Lung (tissue), 12 donors: ENCODE measurements around the gene REEP1. TPM values are rescaled to one million over a fixed set of nuclear protein-coding genes. Genes with fewer than 3 reads are reported as not detected.

Source experiments
- ATAC-seq: fragments of 200-7000 bp; cut with Tn5 transposase; one replicate; pipeline ENCODE4 v1.9.1; 2020; ENCODE audit warnings: moderate number of reproducible peaks; ENCODE audit not compliant: insufficient read depth, low FRiP score
- DNase-seq, 3 donors: peaks; one replicate each; pipeline ENCODE4 v3.0.0-alpha.2; 2013 to 2017
- H3K27ac ChIP-seq, 2 donors: one replicate each; pipeline ENCODE4 v1.5.1; 2013; ENCODE audit warnings: mild to moderate bottlenecking in 2 of 2, moderate library complexity in 2 of 2, control low read depth in 1 of 2, inconsistent platforms in 1 of 2, low read depth in 1 of 2, low read length in 1 of 2
- H3K27me3 ChIP-seq, 3 donors: one replicate each; pipeline ENCODE4 v1.5.1; 2013; ENCODE audit warnings: low read length in 2 of 3; ENCODE audit not compliant: control insufficient read depth in 3 of 3, insufficient read depth in 3 of 3
- H3K36me3 ChIP-seq, 4 donors: one replicate each; pipeline ENCODE4 v1.5.1; 2013; ENCODE audit warnings: low read length in 4 of 4, mild to moderate bottlenecking in 1 of 4, moderate library complexity in 1 of 4; ENCODE audit not compliant: control insufficient read depth in 4 of 4, insufficient read depth in 4 of 4
- H3K4me1 ChIP-seq, 5 donors: one replicate each; pipeline ENCODE4 v1.5.1; 2013; ENCODE audit warnings: low read length in 5 of 5, mild to moderate bottlenecking in 2 of 5, moderate library complexity in 1 of 5; ENCODE audit not compliant: control insufficient read depth in 5 of 5, insufficient read depth in 5 of 5
- H3K4me3 ChIP-seq: one replicate; pipeline ENCODE4 v1.5.1; 2013; ENCODE audit warnings: mild to moderate bottlenecking, control low read depth, moderate library complexity
- H3K9ac ChIP-seq, 2 donors: one replicate each; pipeline ENCODE4 v1.5.1; 2013; ENCODE audit warnings: low read length in 2 of 2, control low read depth in 1 of 2; ENCODE audit not compliant: insufficient read depth in 1 of 2
- H3K9me3 ChIP-seq, 4 donors: one replicate each; pipeline ENCODE4 v1.5.1; 2013; ENCODE audit warnings: low read length in 3 of 4, mild to moderate bottlenecking in 1 of 4, moderate library complexity in 1 of 4; ENCODE audit not compliant: control insufficient read depth in 4 of 4, insufficient read depth in 3 of 4
- CTCF ChIP-seq: IDR thresholded peaks from 2 replicates; pipeline ENCODE4 v1.5.1; 2012; ENCODE audit warnings: mild to moderate bottlenecking; ENCODE audit errors: control extremely low read depth, extremely low read depth
- WGBS, 2 donors: extraction: QIAGEN DNeasy Blood & Tissue Kit; methylation state at CpG; one replicate each; pipeline ENCODE4 v1.1.7; 2013; 5-methylcytosine and 5-hydroxymethylcytosine counted together
- polyA plus RNA-seq, 2 donors: library from polyadenylated mRNA; stranded (reverse); fragments of 200-250 nt; gene quantifications; one replicate each; pipeline ENCODE4 v1.2.1, GENCODE V29; 2013
- total RNA-seq, 2 donors: library from RNA; depleted of rRNA in 1 of 2; stranded (reverse); fragments of >200 nt in 1 of 2; gene quantifications; one replicate each; pipeline ENCODE4 v1.2.1, GENCODE V29; 2014 to 2021
- donor health status: control.
- donor health status: control.
- donor health status: Bipolar disorder and iron deficiency.
- donor health status: healthy.
- donor health status: DM: yes; HTN: yes; CAD: no.

REEP1 gene
- total and polyA plus RNA-seq, 4 donors = 2.4 to 19.7 (median 5.4) TPM

GRCh38 chr2:86240251-86240650 is 97.2 kb downstream of the REEP1 start:
- Histone ChIP-seq H3K4me1 (peaks cover 0 to 13% (median 0%) of the 10 kb centered on the region in 5 donors), H3K27me3 (no peaks in the 10 kb centered on the region), H3K9ac (no peak overlapping the region), H3K36me3 (no peaks in the 10 kb centered on the region), H3K27ac (no peak overlapping the region), H3K4me3 (no peak overlapping the region), H3K9me3 (no peaks in the 10 kb centered on the region)
- DNase-seq = no peak
- 94 to 96% methylated on average over 14 of the region's 14 CpGs for WGBS, 2 donors
- no peak for TF ChIP-seq CTCF
- ATAC-seq = no peak

GRCh38 chr2:86239745-86240144 is 97.7 kb downstream of the REEP1 start:
- no peak for TF ChIP-seq CTCF
- H3K4me1 ChIP-seq = peaks cover 0 to 13% (median 3%) of the 10 kb centered on the region in 5 donors
- H3K27ac ChIP-seq = no peak overlapping the region
- H3K9me3 ChIP-seq = no peaks in the 10 kb centered on the region
- DNase-seq (no peak), ATAC-seq (no peak)
- 95 to 96% methylated on average over 8 of the region's 8 CpGs for WGBS, 2 donors
- H3K4me3 ChIP-seq = no peak overlapping the region
- no peaks in the 10 kb centered on the region for H3K27me3 ChIP-seq
- H3K36me3 ChIP-seq = no peaks in the 10 kb centered on the region
- H3K9ac ChIP-seq = no peak overlapping the region

GRCh38 chr2:86239326-86239725 is 98.1 kb downstream of the REEP1 start:
- Histone ChIP-seq H3K4me1 (peaks cover 0 to 15% (median 6%) of the 10 kb centered on the region in 5 donors), H3K4me3 (no peak overlapping the region), H3K36me3 (no peaks in the 10 kb centered on the region), H3K9ac (no peak overlapping the region), H3K27ac (no peak overlapping the region), H3K27me3 (no peaks in the 10 kb centered on the region), H3K9me3 (no peaks in the 10 kb centered on the region)
- no peak for TF ChIP-seq CTCF
- 44 to 52% methylated on average over 4 of the region's 4 CpGs for whole genome bisulfite sequencing, 2 donors
- ATAC-seq (no peak), DNase-seq (no peak)

- no peak for ATAC-seq
- Histone ChIP-seq H3K4me3 (no peak overlapping the region), H3K36me3 (no peaks in the 10 kb centered on the region), H3K9me3 (no peaks in the 10 kb centered on the region), H3K27ac (no peak overlapping the region), H3K27me3 (no peaks in the 10 kb centered on the region), H3K4me1 (peaks cover 0 to 15% (median 6%) of the 10 kb centered on the region in 5 donors), H3K9ac (no peak overlapping the region)
- TF ChIP-seq CTCF = no peak
- no peak for DNase-seq
- WGBS, 2 donors = 69 to 75% methylated on average over 5 of the region's 5 CpGs
These were observed 99.1 kb downstream of the REEP1 start for GRCh38 chr2:86238354-86238753.
